ENCODE measurements around the gene AGPS. TPM values are rescaled to one million over a fixed set of nuclear protein-coding genes. Genes with fewer than 3 reads are reported as not detected.

AGPS gene
- total and polyA plus RNA-seq, 10 of the 15 experiments (the other 5 are each of a cell fraction or from before 2014, with no cell fraction given): 7.9 to 54.2 (median 38.7) TPM

GRCh38 chr2:177549171-177549570 lies 156.6 kb downstream of the AGPS start (continued):
- TF ChIP-seq MLLT1 (IDR thresholded peaks at IDR 0.05): no peak
- no peak for TF ChIP-seq RELB (IDR thresholded peaks at IDR 0.05; ENCODE audit: low read depth)
- no peak for TF ChIP-seq BHLHE40 (IDR thresholded peaks at IDR 0.05; ENCODE audit: borderline replicate concordance in 1 of 2, low read depth in 2 of 2, low read length in 1 of 2)
- no peak for TF ChIP-seq IRF5 (IDR thresholded peaks at IDR 0.05; ENCODE audit: borderline replicate concordance)
- no peak for TF ChIP-seq STAT3 (IDR thresholded peaks at IDR 0.05; ENCODE audit: low read depth, low read length)
- no peak for TF ChIP-seq BCLAF1 (IDR thresholded peaks at IDR 0.05)
- no peak for TF ChIP-seq ESRRA (IDR thresholded peaks at IDR 0.05; ENCODE audit: low read length)
